B cell (primary cell): ENCODE measurements around the gene CD86. TPM values are rescaled to one million over a fixed set of nuclear protein-coding genes. Genes with fewer than 3 reads are reported as not detected.

Source experiments
- ATAC-seq: fragments of 200-7000 bp; cut with Tn5 transposase; one replicate; pipeline ENCODE4 v1.10.0; 2021; ENCODE audit warnings: low read depth, mild to moderate bottlenecking, moderate number of reproducible peaks, moderate library complexity
- CTCF ChIA-PET: fragments of 350-600 bp; sonication (Branson Sonifier 250); formaldehyde crosslinking; loops from one replicate; lab custom pipeline; 2021; ENCODE audit warnings: antibody characterized with exemption, inconsistent platforms; lab: Charles Lee
- POLR2A ChIA-PET: fragments of 350-600 bp; sonication (Branson Sonifier 250); formaldehyde crosslinking; loops from one replicate; lab custom pipeline; 2021; ENCODE audit warnings: antibody characterized with exemption; lab: Charles Lee
- DNase-seq: peaks from one replicate; pipeline ENCODE4 v3.0.0; 2013
- H2AFZ ChIP-seq: 2 replicates; pipeline ENCODE4 v1.6.1; 2012; ENCODE audit warnings: mild to moderate bottlenecking, low read depth, low read length; ENCODE audit not compliant: insufficient read depth, poor library complexity, severe bottlenecking
- H3K27ac ChIP-seq, 2 donors: 1 replicate in 1 of 2; 2 replicates in 1 of 2; pipeline ENCODE4 v1.5.1; 2012 to 2013; ENCODE audit warnings: low read length in 2 of 2, mild to moderate bottlenecking in 2 of 2, moderate library complexity in 1 of 2
- H3K27me3 ChIP-seq, 4 experiments: fragments of 200-600 bp in 1 of 4; sonication (generic) in 1 of 4; replicated peaks in 1 of 4; 1 replicate in 2 of 4; 2 replicates in 2 of 4; pipeline versions ENCODE4 v1.6.1 to v1.7.0; 2013 to 2016; ENCODE audit warnings: low read length in 3 of 4, mild to moderate bottlenecking in 2 of 4, mixed read lengths in 1 of 4, moderate library complexity in 1 of 4; ENCODE audit not compliant: insufficient read depth in 4 of 4, control insufficient read depth in 3 of 4; ENCODE audit errors: control extremely low read depth in 1 of 4
- H3K36me3 ChIP-seq, 2 experiments: replicated peaks in 1 of 2; 1 replicate in 1 of 2; 2 replicates in 1 of 2; pipeline versions ENCODE4 v1.6.1 to v1.7.1; 2013; ENCODE audit warnings: low read length in 1 of 2; ENCODE audit not compliant: insufficient read depth in 2 of 2, control insufficient read depth in 1 of 2; ENCODE audit errors: control extremely low read depth in 1 of 2, extremely low read depth in 1 of 2
- H3K4me1 ChIP-seq, 2 donors: fragments of 200-600 bp in 1 of 2; sonication (generic) in 1 of 2; 1 replicate in 1 of 2; 2 replicates in 1 of 2; pipeline versions ENCODE4 v1.5.1 to v1.6.1; 2013 to 2017; ENCODE audit warnings: low read length in 2 of 2; ENCODE audit not compliant: control insufficient read depth in 2 of 2, insufficient read depth in 2 of 2
- H3K4me2 ChIP-seq: replicated peaks from 2 replicates; pipeline ENCODE3; 2012; ENCODE audit warnings: mild to moderate bottlenecking, low read depth, low read length; ENCODE audit not compliant: poor library complexity, severe bottlenecking
- H3K4me3 ChIP-seq, 5 experiments: fragments of 200-600 bp in 1 of 5; sonication (generic) in 1 of 5; 1 replicate in 3 of 5; 2 replicates in 2 of 5; pipeline versions ENCODE4 v1.5.1 to v1.7.0; 2011 to 2016; ENCODE audit warnings: low read length in 4 of 5, mild to moderate bottlenecking in 4 of 5, low read depth in 2 of 5, control low read depth in 1 of 5, moderate library complexity in 1 of 5; ENCODE audit not compliant: insufficient read depth in 1 of 5; ENCODE audit errors: control extremely low read depth in 1 of 5, extremely low read depth in 1 of 5
- H3K79me2 ChIP-seq: fragments of 200-600 bp; sonication (generic); one replicate; pipeline ENCODE4 v1.6.0; 2016; ENCODE audit warnings: low read length; ENCODE audit not compliant: control insufficient read depth, insufficient read depth
- H3K9ac ChIP-seq: fragments of 200-600 bp; sonication (generic); 2 replicates; pipeline ENCODE4 v1.6.1; 2017; ENCODE audit warnings: mild to moderate bottlenecking, low read length, moderate library complexity
- H3K9me3 ChIP-seq, 3 donors: one replicate each; pipeline versions ENCODE4 v1.6.1 to v1.7.1; 2013; ENCODE audit warnings: low read length in 2 of 3; ENCODE audit not compliant: control insufficient read depth in 2 of 3, insufficient read depth in 1 of 3; ENCODE audit errors: control extremely low read depth in 1 of 3
- H4K20me1 ChIP-seq: 2 replicates; pipeline ENCODE4 v1.6.0; 2012; ENCODE audit warnings: mild to moderate bottlenecking, low read length; ENCODE audit not compliant: insufficient read depth, control insufficient read depth, poor library complexity, severe bottlenecking
- H3K27ac Mint-ChIP-seq: one replicate; pipeline ENCODE4 v1.8.0; 2021; ENCODE audit warnings: mixed read lengths
- H3K27me3 Mint-ChIP-seq: one replicate; pipeline ENCODE4 v1.8.0; 2021; ENCODE audit warnings: mixed read lengths
- H3K4me1 Mint-ChIP-seq: one replicate; pipeline ENCODE4 v1.8.0; 2021; ENCODE audit warnings: mixed read lengths
- H3K4me3 Mint-ChIP-seq: one replicate; pipeline ENCODE4 v1.8.0; 2021; ENCODE audit warnings: mixed read lengths
- H3K9me3 Mint-ChIP-seq: one replicate; pipeline ENCODE4 v1.8.0; 2022; ENCODE audit warnings: mixed read lengths; ENCODE audit not compliant: insufficient read depth
- EZH2 ChIP-seq: IDR thresholded peaks from 2 replicates; pipeline ENCODE4 v1.6.1; 2012; ENCODE audit warnings: borderline replicate concordance, low read depth, mild to moderate bottlenecking, moderate library complexity, low read length; ENCODE audit not compliant: insufficient read depth, poor library complexity, severe bottlenecking
- WGBS: methylation state at CpG from one replicate; pipeline ENCODE4 v1.1.5; 2013; ENCODE audit warnings: missing lambda C conversion rate; ENCODE audit not compliant: insufficient coverage; 5-methylcytosine and 5-hydroxymethylcytosine counted together
- intact Hi-C: fragments of 100-400 bp; cut with micrococcal nuclease; formaldehyde crosslinking; loops from one replicate; pipeline ENCODE4 v1.10.0; 2022
- polyA plus RNA-seq: library from polyadenylated mRNA; depleted of rRNA; stranded (reverse); fragments of >200 nt; gene quantifications from 2 replicates; pipeline ENCODE4 v1.2.3, GENCODE V29; 2012
- total RNA-seq, 2 donors: library from RNA; stranded (reverse); fragments of 120-200 nt in 1 of 2; gene quantifications; 1 replicate in 1 of 2; 2 replicates in 1 of 2; pipeline versions ENCODE4 v1.2.3 to v1.2.4, GENCODE V29; 2013 to 2022
- TF ChIP-seq, protein P1 (sequence below): fragments of 200-600 bp; IDR thresholded peaks from one replicate; pipeline ENCODE4 v1.8.0; 2022; ENCODE audit warnings: antibody characterized with exemption, mild to moderate bottlenecking

Gene CD86
- total and polyA plus RNA-seq, 2 donors (not counting 1 experiment from before 2014, with no cell fraction given): 31.5 to 38.2 TPM

- H4K20me1 ChIP-seq: no peaks in the 10 kb centered on the region
- Mint-ChIP-seq H3K27me3 (peaks cover 7% of the 10 kb centered on the region), H3K27ac (no peak overlapping the region), H3K4me3 (no peak overlapping the region), H3K9me3 (no peaks in the 10 kb centered on the region), H3K4me1 (no peaks in the 10 kb centered on the region)
- intact Hi-C loops: no loop called here
- CTCF ChIA-PET: no interaction called here
- no peaks in the 10 kb centered on the region for H3K79me2 ChIP-seq
- H3K4me1 ChIP-seq: no peaks in the 10 kb centered on the region
- no peak overlapping the region for H3K9ac ChIP-seq
- no peak for ATAC-seq
- peaks cover 0 to 3% (median 0%) of the 10 kb centered on the region in 4 experiments for H3K27me3 ChIP-seq
- TF ChIP-seq, protein P1, sequence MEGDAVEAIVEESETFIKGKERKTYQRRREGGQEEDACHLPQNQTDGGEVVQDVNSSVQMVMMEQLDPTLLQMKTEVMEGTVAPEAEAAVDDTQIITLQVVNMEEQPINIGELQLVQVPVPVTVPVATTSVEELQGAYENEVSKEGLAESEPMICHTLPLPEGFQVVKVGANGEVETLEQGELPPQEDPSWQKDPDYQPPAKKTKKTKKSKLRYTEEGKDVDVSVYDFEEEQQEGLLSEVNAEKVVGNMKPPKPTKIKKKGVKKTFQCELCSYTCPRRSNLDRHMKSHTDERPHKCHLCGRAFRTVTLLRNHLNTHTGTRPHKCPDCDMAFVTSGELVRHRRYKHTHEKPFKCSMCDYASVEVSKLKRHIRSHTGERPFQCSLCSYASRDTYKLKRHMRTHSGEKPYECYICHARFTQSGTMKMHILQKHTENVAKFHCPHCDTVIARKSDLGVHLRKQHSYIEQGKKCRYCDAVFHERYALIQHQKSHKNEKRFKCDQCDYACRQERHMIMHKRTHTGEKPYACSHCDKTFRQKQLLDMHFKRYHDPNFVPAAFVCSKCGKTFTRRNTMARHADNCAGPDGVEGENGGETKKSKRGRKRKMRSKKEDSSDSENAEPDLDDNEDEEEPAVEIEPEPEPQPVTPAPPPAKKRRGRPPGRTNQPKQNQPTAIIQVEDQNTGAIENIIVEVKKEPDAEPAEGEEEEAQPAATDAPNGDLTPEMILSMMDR: no peak
- TF ChIP-seq EZH2: no peak
- no peak overlapping the region for H2AFZ ChIP-seq
- DNase-seq: no peak
- POLR2A ChIA-PET: no interaction called here
- H3K9me3 ChIP-seq: peaks cover 3 to 14% (median 3%) of the 10 kb centered on the region in 3 donors
- no peak overlapping the region for H3K4me2 ChIP-seq
- H3K4me3 ChIP-seq: no peak overlapping the region
- no peaks in the 10 kb centered on the region for H3K36me3 ChIP-seq
- H3K27ac ChIP-seq: no peak overlapping the region
Observed at GRCh38 chr3:122167630-122168029, 112.5 kb downstream of the CD86 start.

DNA sequence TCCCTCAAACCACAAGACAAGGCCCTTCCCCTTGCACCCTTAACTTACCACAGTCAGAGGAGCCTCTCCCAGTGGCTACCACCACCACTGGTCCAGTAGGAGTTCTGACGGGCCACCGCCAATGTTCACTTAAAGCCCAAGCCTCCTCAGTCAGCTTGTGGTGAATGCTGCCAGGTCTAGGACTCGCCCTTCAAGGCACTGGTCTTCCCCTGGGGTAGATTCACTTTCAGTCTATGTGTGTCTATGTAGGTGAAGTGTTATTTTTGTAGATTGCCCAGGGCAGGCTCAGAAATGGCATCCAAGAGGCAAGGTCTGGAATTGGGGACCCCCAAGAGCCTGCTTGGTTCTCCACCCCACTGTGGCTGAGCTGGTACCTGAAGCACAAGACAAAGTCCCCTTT is 112.9 kb downstream of the CD86 start:
- ATAC-seq: no peak
- TF ChIP-seq, protein P1: no peak
- no peak for TF ChIP-seq EZH2
- Histone ChIP-seq H2AFZ (no peak overlapping the region), H3K4me1 (no peaks in the 10 kb centered on the region), H3K79me2 (no peaks in the 10 kb centered on the region), H4K20me1 (no peaks in the 10 kb centered on the region), H3K27me3 (peaks cover 0 to 6% (median 0%) of the 10 kb centered on the region in 4 experiments), H3K36me3 (no peaks in the 10 kb centered on the region), H3K27ac (no peak overlapping the region), H3K4me3 (no peak overlapping the region), H3K9me3 (peaks cover 4 to 14% (median 7%) of the 10 kb centered on the region in 3 donors), H3K9ac (no peak overlapping the region), H3K4me2 (no peak overlapping the region)
- POLR2A ChIA-PET: no interaction called here
- CTCF ChIA-PET: no interaction called here
- Mint-ChIP-seq H3K27ac (no peak overlapping the region), H3K9me3 (no peaks in the 10 kb centered on the region), H3K4me1 (no peaks in the 10 kb centered on the region), H3K4me3 (no peak overlapping the region), H3K27me3 (peaks cover 7% of the 10 kb centered on the region)
- intact Hi-C loops: no loop called here
- no CpG with 5 or more reads among the region's 3 CpGs for WGBS
- DNase-seq: no peak
